SU-DHL-6 (cell line): ENCODE data around the gene ACBD3.

Experiments used
- EZH2phosphoT487 ChIP-seq: fragments of 200-600 bp; sonication (generic), shearing (Covaris generic); conservative IDR thresholded peaks from 2 replicates; pipeline ENCODE4 v1.6.1; 2018; ENCODE audit warnings: mild to moderate bottlenecking, antibody characterized with exemption, low read length, moderate library complexity, mixed read lengths
- TF ChIP-seq, protein P1 (sequence below): fragments of 200-600 bp; sonication (generic); IDR thresholded peaks from one replicate; pipeline ENCODE4 v1.5.1; 2017; ENCODE audit warnings: antibody characterized with exemption, mild to moderate bottlenecking, low read length, moderate library complexity; ENCODE audit not compliant: insufficient read depth, poor library complexity, severe bottlenecking

DNA sequence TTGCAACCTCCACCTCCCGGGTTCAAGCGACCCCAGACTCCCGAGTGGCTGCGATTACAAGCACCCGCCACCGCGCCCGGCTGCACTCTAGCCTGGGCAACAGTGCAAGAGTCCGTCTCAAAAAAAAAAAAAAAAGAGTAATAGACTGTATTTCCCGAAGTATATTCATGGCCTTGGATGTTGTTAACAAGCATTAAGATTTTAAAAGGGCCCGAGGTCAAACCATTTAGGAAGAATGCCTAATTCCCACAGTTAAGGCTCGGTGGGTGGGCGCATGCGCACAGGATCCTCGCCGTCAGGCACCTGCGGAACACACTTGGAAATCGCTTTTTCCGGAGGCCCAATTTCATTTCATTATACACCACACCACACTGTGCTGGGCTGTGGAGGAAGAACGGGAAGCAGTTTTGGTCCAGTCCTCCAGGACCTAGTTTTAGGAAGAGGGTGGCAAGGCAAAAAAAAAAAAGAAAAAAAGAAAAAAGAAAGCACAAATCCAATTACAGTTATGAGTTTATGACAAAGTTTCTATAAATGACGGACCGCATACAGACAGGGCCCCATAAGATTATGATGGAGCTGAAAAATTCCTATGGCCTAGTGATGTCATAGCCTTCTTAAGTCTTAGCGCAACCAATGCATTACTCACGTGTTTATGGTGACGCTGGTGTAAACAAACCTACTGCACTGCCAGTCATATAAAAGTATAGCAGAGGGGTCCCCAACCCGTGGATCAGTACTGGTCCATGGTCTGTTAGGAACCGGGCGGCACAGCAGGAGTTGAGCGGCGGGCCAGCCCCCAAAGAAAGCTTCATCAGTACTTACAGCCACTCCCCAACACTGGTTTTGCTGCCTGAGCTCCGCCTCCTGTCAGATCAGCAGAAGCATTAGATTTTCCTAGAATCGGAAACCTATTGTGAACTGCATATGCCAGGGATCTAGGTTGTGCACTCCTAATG is 85.8 kb downstream of the ACBD3 start:
- TF ChIP-seq, protein P1, sequence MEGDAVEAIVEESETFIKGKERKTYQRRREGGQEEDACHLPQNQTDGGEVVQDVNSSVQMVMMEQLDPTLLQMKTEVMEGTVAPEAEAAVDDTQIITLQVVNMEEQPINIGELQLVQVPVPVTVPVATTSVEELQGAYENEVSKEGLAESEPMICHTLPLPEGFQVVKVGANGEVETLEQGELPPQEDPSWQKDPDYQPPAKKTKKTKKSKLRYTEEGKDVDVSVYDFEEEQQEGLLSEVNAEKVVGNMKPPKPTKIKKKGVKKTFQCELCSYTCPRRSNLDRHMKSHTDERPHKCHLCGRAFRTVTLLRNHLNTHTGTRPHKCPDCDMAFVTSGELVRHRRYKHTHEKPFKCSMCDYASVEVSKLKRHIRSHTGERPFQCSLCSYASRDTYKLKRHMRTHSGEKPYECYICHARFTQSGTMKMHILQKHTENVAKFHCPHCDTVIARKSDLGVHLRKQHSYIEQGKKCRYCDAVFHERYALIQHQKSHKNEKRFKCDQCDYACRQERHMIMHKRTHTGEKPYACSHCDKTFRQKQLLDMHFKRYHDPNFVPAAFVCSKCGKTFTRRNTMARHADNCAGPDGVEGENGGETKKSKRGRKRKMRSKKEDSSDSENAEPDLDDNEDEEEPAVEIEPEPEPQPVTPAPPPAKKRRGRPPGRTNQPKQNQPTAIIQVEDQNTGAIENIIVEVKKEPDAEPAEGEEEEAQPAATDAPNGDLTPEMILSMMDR: no peak
- TF ChIP-seq EZH2phosphoT487: no peak
